Sigmoid colon (tissue), 4 donors: Measurements from ENCODE around the gene C6orf58.

ENCODE experiments used
- CTCF ChIP-seq, 4 experiments: fragments of 450-650 bp in 3 of 4; fragments of 200-600 bp in 1 of 4; IDR thresholded peaks; one replicate each; pipeline ENCODE4 v1.5.1; 2016 to 2019; ENCODE audit warnings: antibody characterized with exemption in 4 of 4, mild to moderate bottlenecking in 3 of 4, moderate library complexity in 2 of 4
- EP300 ChIP-seq, 4 donors: sonication (generic); formaldehyde crosslinking; IDR thresholded peaks; one replicate each; pipeline ENCODE4 v1.6.1; 2017; ENCODE audit warnings: antibody characterized with exemption in 4 of 4
- POLR2A ChIP-seq, 2 donors: fragments of 450-650 bp; IDR thresholded peaks; one replicate each; pipeline ENCODE4 v1.6.1; 2016; ENCODE audit warnings: antibody characterized with exemption in 2 of 2, mild to moderate bottlenecking in 2 of 2, moderate library complexity in 2 of 2
- POLR2AphosphoS5 ChIP-seq, 4 donors: sonication (generic); formaldehyde crosslinking; IDR thresholded peaks; one replicate each; pipeline ENCODE4 v1.6.1; 2017; ENCODE audit warnings: antibody characterized with exemption in 4 of 4

GRCh38 chr6:127539272-127539671, 37.7 kb upstream of the C6orf58 start:
- TF ChIP-seq POLR2A (IDR thresholded peaks at IDR 0.05) (no peak), EP300 (IDR thresholded peaks at IDR 0.05) (no peak), CTCF (IDR thresholded peaks at IDR 0.05) (peak in 3 of 4 experiments; percentile 19 to 46 (median 31)), POLR2AphosphoS5 (IDR thresholded peaks at IDR 0.05) (no peak)
